ENCODE results near the gene RAB3IP.
"Not testable (repeated sequence)": the region's sequence is repeated elsewhere in the genome, so short reads cannot be mapped to it uniquely, and the experiment has no call there.

Gene RAB3IP

DNA sequence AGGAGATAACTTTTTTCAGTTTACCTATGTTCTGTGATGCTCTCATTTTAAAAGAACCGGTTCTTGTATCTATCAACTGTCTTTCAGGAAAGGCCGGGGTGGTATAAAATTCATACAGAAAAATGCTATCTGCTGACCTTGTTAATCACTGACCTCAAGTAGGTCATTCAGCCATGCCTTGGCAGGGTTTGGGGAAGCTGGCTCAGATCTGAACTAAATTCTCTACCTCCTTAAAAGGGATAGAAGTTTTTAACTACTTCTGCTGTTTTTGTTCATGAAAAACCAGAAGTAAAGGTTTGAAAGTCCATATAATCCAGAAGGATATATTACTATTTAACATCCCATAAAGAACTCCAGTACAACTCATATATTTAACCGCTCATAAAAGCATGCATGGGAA lies 96.4 kb downstream of the RAB3IP start:
- DNase-seq (ENCODE audit: low spot score): no peak

DNA sequence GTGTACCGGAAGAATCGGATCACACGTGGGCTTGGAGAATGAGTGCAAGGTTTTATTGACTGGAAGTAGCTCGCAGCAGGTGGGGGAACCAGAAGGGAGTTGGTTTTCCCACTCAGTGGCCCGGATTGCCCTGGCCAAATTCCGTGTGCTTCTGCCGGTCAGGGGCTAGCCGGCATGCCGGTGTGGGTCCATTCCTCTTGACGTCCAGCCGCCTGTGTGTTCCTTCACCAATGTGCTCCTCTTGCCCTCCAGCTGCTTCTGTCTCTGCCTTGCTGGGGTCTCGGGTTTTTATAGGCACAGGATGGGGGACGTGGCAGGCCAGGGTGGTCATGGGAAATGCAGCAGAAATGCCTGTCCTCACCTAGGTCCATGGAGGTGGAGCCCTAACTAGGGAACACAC lies 97.4 kb downstream of the RAB3IP start:
- DNase-seq (ENCODE audit: low spot score): no peak

DNA sequence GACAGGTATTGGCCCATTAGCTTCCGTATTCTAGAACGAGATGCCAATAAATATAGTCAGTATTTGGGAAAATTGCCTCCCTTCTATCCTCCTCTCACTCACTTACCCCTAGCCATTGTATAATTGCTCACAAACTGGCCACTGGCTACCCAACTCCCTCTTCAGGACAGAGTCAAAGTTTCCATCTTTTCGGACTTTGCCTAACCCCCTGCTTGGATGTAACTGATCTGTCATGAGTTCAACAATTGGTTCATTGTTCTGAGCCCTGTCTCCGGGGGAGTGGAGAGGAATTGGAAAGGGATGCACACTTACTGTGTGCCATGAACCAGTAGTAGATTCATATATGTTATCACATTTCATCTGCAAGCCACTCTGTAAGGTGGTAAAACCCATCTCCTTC lies 98.5 kb downstream of the RAB3IP start:
- peak; percentile 88 for DNase-seq (ENCODE audit: low spot score)

DNA sequence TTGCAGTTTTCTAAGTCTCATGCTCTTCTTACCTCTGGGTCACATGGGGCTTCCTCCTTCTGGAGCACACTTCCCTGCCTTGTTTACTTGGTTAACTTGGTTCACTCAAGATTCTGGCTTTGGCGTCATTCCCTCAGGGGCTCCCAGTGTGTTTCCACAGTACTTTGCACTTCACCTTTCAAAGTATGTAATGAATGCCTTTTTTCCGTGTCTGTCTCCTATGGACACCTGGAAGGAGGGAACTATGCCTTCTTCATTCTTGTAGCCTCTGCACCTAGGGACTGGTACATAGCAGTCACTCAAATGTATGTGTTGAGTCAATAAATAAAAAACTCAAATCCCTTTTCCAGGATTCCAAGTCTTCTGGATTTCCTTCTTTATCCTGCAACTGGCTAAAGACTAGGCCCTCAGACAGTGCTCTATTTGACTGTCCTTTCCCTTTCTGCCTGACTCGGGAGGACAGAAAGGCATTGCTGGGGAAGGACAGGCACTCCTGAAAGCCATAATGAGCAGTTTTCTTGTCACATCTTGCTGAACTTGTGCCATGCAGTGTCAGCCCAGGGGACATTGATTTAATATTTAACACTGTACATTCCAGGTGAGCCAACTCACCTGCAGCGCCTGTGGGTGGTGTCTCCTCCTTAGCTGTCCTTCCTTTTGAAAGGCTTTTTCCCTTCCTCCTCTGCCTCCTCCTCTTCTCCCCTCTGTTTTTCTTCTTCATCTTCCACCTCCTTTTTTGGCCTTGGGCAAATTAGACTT lies 99.2 kb downstream of the RAB3IP start:
- no peak for DNase-seq (ENCODE audit: low spot score)

DNA sequence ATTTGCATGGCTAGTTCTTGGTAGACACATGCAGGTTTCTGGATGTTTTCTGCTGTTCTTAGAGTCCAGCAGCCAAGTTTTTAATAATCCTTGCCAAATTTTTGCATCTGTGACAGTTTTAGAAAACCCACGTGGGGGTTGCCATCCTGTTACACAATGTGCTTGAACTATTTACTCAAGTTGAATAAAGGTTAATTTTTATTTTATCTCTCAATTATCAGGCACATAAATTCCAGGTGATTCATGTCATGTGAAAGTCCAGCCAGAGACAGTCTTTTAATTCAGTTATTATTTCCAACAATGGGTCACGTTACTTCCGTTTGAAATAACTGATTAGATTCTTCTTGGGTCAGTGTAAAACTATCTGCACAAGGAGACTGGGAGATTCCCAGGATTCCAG lies 102.1 kb downstream of the RAB3IP start:
- no peak for DNase-seq (ENCODE audit: low spot score)

DNA sequence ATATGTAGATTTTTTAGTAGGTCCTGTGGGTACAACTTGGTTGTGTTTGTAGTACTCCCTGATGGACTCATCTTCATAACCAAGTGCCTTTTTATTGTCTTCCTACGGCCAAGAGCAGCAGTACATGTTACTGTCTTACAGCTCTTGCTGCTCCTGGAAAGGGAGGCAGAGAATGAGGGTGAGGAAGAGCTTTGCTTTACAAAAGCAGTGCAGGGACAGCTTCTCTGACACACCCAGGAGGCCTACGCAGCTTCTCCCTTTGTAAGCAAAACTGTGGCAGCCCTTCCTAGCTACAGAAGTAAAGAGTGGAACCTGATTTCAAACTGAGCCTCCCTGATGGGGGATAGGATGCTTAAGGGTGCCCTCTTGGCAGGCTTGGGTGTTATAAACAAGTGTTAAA lies 104.9 kb downstream of the RAB3IP start:
- DNase-seq (ENCODE audit: low spot score): no peak

DNA sequence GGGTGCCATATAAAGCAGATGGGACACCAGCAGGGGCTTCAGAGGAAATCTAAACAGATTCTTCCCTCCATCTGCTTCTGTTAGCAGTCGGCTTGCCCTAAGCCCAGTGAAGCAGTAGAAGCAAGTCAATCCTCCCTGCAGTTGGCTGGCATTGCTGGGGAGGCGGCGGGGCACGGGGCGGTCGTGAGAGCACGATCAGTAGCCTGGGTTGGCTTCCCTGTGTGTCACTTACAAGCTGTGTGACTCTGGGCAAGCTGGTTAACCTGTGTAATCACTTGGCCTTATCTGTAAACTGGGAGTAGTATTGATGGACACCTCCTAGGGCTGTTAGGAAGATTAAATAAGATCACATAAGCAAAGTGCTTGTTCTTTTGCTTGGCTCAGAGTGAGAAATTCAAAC lies 105.8 kb downstream of the RAB3IP start:
- DNase-seq (ENCODE audit: low spot score): no peak

DNA sequence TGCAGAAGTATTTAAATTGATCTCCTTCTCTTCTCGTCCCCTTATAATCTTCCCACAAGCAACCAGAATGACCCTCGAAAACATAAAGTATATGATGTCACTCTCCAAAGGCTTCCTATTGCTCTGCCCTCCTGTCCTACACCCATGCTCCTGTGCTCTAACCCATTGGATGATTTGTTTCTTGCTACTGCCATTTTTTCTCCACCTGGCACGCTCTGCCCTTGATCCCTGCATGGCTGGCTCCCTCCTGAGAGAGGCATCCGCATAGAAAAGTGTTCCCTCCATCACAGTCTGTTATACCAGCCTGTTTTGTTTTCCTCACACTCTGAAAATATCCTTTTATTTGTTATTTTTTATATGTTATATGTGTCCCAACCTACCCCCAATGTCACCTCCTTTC lies 106.2 kb downstream of the RAB3IP start:
- DNase-seq (ENCODE audit: low spot score): no peak

DNA sequence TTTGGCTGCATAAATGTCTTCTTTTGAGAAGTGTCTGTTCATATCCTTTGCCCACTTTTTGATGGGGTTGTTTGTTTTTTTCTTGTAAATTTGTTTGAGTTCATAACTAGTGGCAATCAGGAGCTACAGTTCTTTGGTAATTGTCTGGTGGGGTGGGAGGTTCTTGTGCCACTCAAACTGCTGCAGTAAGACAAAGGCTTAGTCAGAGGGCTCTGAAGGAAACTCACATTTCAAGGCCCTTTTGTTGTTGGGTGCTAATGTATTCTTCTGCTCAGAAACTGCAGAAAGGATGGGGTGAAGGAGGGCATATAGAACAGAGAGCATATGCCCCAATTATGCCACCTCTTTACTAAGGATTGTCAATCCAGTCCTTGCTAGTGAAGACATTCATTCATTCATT lies 108.3 kb downstream of the RAB3IP start:
- no peak for DNase-seq (ENCODE audit: low spot score)

DNA sequence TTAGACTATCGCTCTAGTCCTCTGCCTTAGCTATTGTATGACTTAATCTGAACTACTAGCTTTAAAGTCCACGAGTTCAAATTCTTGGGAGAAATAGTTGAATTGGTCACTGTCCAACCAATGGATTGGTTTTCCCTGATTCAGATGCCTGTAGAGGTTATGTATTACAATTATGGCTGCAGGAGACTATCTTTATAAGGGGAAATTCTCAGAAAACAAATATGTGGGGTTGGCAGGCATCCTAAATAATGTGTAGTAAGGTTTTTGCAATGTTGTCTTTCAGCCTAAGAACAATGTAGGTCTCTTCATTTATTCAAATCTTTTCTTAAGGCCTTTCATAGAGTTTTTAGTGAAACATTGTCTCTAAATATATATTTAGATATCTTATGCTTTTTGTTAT lies 113.3 kb downstream of the RAB3IP start:
- no peak for DNase-seq (ENCODE audit: low spot score)

DNA sequence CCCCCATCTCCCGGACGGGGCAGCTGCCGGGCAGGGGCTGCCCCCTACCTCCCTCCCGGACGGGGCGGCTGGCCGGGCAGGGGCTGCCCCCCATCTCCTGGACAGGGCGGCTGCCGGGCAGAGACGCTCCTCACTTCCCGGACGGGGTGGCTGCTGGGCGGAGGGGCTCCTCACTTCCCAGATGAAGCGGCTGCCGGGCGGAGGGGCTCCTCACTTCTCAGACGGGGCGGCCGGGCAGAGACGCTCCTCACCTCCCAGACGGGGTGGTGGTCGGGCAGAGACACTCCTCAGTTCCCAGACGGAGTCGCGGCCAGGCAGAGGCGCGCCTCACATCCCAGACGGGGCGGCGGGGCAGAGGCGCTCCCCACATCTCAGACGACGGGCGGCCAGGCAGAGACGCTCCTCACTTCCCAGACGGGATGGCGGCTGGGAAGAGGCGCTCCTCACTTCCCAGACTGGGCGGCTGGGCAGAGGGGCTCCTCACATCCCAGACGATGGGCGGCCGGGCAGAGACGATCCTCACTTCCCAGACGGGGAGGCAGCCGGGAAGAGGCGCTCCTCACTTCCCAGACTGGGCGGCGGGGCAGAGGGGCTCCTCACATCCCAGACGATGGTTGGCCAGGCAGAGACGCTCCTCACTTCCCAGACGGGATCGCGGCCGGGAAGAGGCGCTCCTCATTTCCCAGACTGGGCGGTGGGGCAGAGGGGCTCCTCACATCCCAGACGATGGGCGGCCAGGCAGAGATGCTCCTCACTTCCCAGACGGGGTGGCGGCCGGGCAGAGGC lies 114.7 kb downstream of the RAB3IP start:
- DNase-seq (ENCODE audit: low spot score): not testable (repeated sequence)

DNA sequence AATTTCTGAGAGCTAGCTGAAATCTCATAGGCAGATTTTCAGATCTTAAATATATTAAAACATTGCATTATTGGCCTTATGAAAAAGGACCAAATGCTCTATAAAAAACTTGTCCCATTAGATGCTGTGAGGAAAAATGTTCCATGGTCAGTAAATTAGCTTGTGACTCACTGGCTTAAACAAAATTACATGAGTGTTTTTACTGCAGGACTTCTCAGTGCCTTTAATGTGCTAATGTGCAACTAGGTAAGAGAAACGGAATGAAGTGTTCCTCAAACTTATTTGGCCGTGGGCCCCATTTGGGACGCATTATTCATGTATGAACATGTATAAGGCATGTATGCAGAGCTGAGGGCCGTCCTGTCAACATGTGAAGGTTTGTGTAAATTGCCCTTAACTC lies 128.0 kb downstream of the RAB3IP start:
- no peak for DNase-seq (ENCODE audit: low spot score)

DNA sequence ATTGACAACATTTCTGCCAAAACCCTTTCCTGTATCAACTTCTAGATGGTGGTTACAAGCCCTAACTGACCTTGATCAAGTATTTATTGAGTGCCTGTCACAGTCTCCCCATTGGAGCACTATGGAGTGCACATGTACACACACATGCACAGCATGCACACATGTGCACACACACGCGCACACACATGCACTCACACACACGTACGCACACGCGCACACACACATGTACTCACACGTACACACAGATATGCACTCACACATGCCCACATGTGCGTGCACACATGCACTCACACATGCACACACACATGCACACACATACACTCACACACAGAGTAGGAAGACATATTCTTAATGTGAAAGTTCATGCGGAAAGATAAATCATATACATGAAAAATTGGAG lies 130.0 kb downstream of the RAB3IP start:
- no peak for DNase-seq (ENCODE audit: low spot score)

DNA sequence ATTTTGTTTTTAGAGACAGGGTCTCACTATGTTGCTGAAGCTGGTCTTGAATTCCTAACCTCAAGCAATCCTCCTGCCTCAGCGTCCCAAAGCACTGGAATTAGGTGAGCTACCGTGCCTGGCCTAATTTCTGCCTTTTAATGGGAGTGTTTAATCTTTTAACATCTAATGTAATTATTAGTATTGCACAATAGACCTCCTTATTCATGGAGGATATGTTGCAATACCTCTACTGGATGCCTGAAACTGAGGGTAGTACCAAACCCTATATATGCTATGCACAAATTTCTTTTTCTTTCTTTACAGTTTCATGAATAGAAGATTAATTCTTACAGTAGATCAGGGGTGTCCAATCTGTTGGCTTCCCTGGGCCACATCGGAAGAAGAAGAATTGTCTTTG lies 134.1 kb downstream of the RAB3IP start:
- no peak for DNase-seq (ENCODE audit: low spot score)
